Left renal pelvis (tissue), 4 donors: Measurements from ENCODE around the gene PTK6. TPM values are rescaled to one million over a fixed set of nuclear protein-coding genes. Genes with fewer than 3 reads are reported as not detected.
"Not testable (repeated sequence)": the region's sequence is repeated elsewhere in the genome, so short reads cannot be mapped to it uniquely, and the experiment has no call there.

ENCODE experiments used
- DNase-seq, 4 donors: peaks; one replicate each; pipeline ENCODE4 v3.0.0-alpha.2; 2013; ENCODE audit warnings: low read depth in 4 of 4, low spot score in 3 of 4
- polyA plus RNA-seq, 4 donors: library from polyadenylated mRNA; unstranded; fragments of 120-200 nt; gene quantifications; one replicate each; pipeline ENCODE4 v1.2.1, GENCODE V29; 2013; ENCODE audit not compliant: insufficient read length in 4 of 4

The PTK6 gene
- polyA plus RNA-seq, 4 donors = 0.33 to 1.7 (median 0.91) TPM

- DNase-seq = no peak
These were observed 19.5 kb downstream of the PTK6 start for GRCh38 chr20:63517376-63518309.

GRCh38 chr20:63514520-63514919 lies 22.7 kb downstream of the PTK6 start:
- DNase-seq = not testable (repeated sequence)

- DNase-seq = no peak
These were observed 24.0 kb downstream of the PTK6 start for GRCh38 chr20:63513207-63513606.

- DNase-seq = no peak
These were observed 28.1 kb downstream of the PTK6 start for GRCh38 chr20:63509088-63509564.

- DNase-seq = no peak
These were observed 29.0 kb downstream of the PTK6 start for GRCh38 chr20:63508072-63508768.

GRCh38 chr20:63507083-63507743 lies 30.0 kb downstream of the PTK6 start:
- no peak for DNase-seq

GRCh38 chr20:63505723-63506122 lies 31.5 kb downstream of the PTK6 start:
- DNase-seq = no peak

GRCh38 chr20:63505281-63505680 lies 31.9 kb downstream of the PTK6 start:
- DNase-seq = no peak

GRCh38 chr20:63504642-63505041 lies 32.5 kb downstream of the PTK6 start:
- DNase-seq = no peak

GRCh38 chr20:63503524-63503923 lies 33.7 kb downstream of the PTK6 start:
- DNase-seq = no peak

- DNase-seq = no peak
These were observed 34.5 kb downstream of the PTK6 start for GRCh38 chr20:63502671-63503172.

GRCh38 chr20:63501818-63502670 lies 35.1 kb downstream of the PTK6 start:
- no peak for DNase-seq

- no peak for DNase-seq
These were observed 36.0 kb downstream of the PTK6 start for GRCh38 chr20:63500902-63501817.

GRCh38 chr20:63500151-63500901 lies 36.9 kb downstream of the PTK6 start:
- DNase-seq = no peak

- DNase-seq = no peak
These were observed 37.7 kb downstream of the PTK6 start for GRCh38 chr20:63499338-63499969.

- DNase-seq = no peak
These were observed 38.2 kb downstream of the PTK6 start, which contains the start of gene EEF1A2 for GRCh38 chr20:63498960-63499337. TSS of gene EEF1A2 (minus strand) at chr20:63499083. CDS start at chr20:63497763, 1,320 bp downstream.
